Measurements from ENCODE around the gene OR1C1.
"Not testable (repeated sequence)": the region's sequence is repeated elsewhere in the genome, so short reads cannot be mapped to it uniquely, and the experiment has no call there.

Gene OR1C1

GRCh38 chr1:247740721-247741120, 19.6 kb downstream of the OR1C1 start:
- no peak for TF ChIP-seq CTCF (IDR thresholded peaks at IDR 0.05)
- Histone ChIP-seq H3K27me3 (ENCODE audit: control insufficient read depth, insufficient read depth, low read length) (no peaks in the 10 kb centered on the region), H3K4me2 (ENCODE audit: low read length) (no peak overlapping the region), H2AFZ (no peak overlapping the region), H3K9me3 (ENCODE audit: control insufficient read depth, low read length) (no peaks in the 10 kb centered on the region), H3K27ac (no peak overlapping the region), H3K36me3 (ENCODE audit: control insufficient read depth, insufficient read depth, low read length) (no peaks in the 10 kb centered on the region), H3K4me3 (ENCODE audit: low read depth, low read length) (no peak overlapping the region), H3K4me1 (no peaks in the 10 kb centered on the region), H3K79me2 (no peaks in the 10 kb centered on the region), H3K9ac (no peak overlapping the region)

- H3K36me3 ChIP-seq (ENCODE audit: control insufficient read depth, insufficient read depth, low read length): no peaks in the 10 kb centered on the region
- no peaks in the 10 kb centered on the region for H3K27me3 ChIP-seq (ENCODE audit: control insufficient read depth, insufficient read depth, low read length)
- H3K27ac ChIP-seq: no peak within 1 kb of the TSS
- H3K4me2 ChIP-seq (ENCODE audit: low read length): no peak within 1 kb of the TSS
- TF ChIP-seq CTCF (IDR thresholded peaks at IDR 0.05): no peak
- H3K79me2 ChIP-seq: no peaks in the 10 kb centered on the region
- no peaks in the 10 kb centered on the region for H3K9me3 ChIP-seq (ENCODE audit: control insufficient read depth, low read length)
- H3K4me1 ChIP-seq: no peaks in the 10 kb centered on the region
- no peak within 1 kb of the TSS for H2AFZ ChIP-seq
- H3K9ac ChIP-seq: no peak within 1 kb of the TSS
- H3K4me3 ChIP-seq (ENCODE audit: low read depth, low read length): no peak within 1 kb of the TSS
Observed at GRCh38 chr1:247738315-247738714, 22.0 kb downstream of the OR1C1 start, which contains the start of gene OR14K1. TSS of gene OR14K1 (plus strand) at chr1:247738615. CDS start at chr1:247738615, 0 bp downstream.

- TF ChIP-seq CTCF (IDR thresholded peaks at IDR 0.05): no peak
- Histone ChIP-seq H3K79me2 (no peaks in the 10 kb centered on the region), H3K27ac (no peak overlapping the region), H3K4me1 (no peaks in the 10 kb centered on the region), H2AFZ (no peak overlapping the region), H3K9me3 (ENCODE audit: control insufficient read depth, low read length) (no peaks in the 10 kb centered on the region), H3K36me3 (ENCODE audit: control insufficient read depth, insufficient read depth, low read length) (no peaks in the 10 kb centered on the region), H3K27me3 (ENCODE audit: control insufficient read depth, insufficient read depth, low read length) (no peaks in the 10 kb centered on the region), H3K4me3 (ENCODE audit: low read depth, low read length) (no peak overlapping the region), H3K4me2 (ENCODE audit: low read length) (no peak overlapping the region), H3K9ac (no peak overlapping the region)
Observed at GRCh38 chr1:247721222-247721621, 39.1 kb downstream of the OR1C1 start.

- H2AFZ ChIP-seq: no peak within 1 kb of the TSS
- no peaks in the 10 kb centered on the region for H3K79me2 ChIP-seq
- TF ChIP-seq CTCF (IDR thresholded peaks at IDR 0.05): no peak
- no peak within 1 kb of the TSS for H3K27ac ChIP-seq
- no peaks in the 10 kb centered on the region for H3K36me3 ChIP-seq (ENCODE audit: control insufficient read depth, insufficient read depth, low read length)
- H3K9ac ChIP-seq: no peak within 1 kb of the TSS
- no peaks in the 10 kb centered on the region for H3K4me1 ChIP-seq
- H3K9me3 ChIP-seq (ENCODE audit: control insufficient read depth, low read length): no peaks in the 10 kb centered on the region
- no peak within 1 kb of the TSS for H3K4me2 ChIP-seq (ENCODE audit: low read length)
- H3K4me3 ChIP-seq (ENCODE audit: low read depth, low read length): no peak within 1 kb of the TSS
- no peaks in the 10 kb centered on the region for H3K27me3 ChIP-seq (ENCODE audit: control insufficient read depth, insufficient read depth, low read length)
Observed at GRCh38 chr1:247716546-247716945, 43.8 kb downstream of the OR1C1 start, which contains the start of gene OR6F1. TSS of gene OR6F1 (minus strand) at chr1:247716646. CDS start at chr1:247712755, 3,891 bp downstream.

GRCh38 chr1:247713753-247714152, 46.6 kb downstream of the OR1C1 start:
- no peaks in the 10 kb centered on the region for H3K9me3 ChIP-seq (ENCODE audit: control insufficient read depth, low read length)
- no peak overlapping the region for H3K9ac ChIP-seq
- H3K79me2 ChIP-seq: no peaks in the 10 kb centered on the region
- no peaks in the 10 kb centered on the region for H3K27me3 ChIP-seq (ENCODE audit: control insufficient read depth, insufficient read depth, low read length)
- H2AFZ ChIP-seq: no peak overlapping the region
- TF ChIP-seq CTCF (IDR thresholded peaks at IDR 0.05): no peak
- H3K4me3 ChIP-seq (ENCODE audit: low read depth, low read length): no peak overlapping the region
- no peaks in the 10 kb centered on the region for H3K36me3 ChIP-seq (ENCODE audit: control insufficient read depth, insufficient read depth, low read length)
- no peak overlapping the region for H3K4me2 ChIP-seq (ENCODE audit: low read length)
- H3K4me1 ChIP-seq: no peaks in the 10 kb centered on the region
- H3K27ac ChIP-seq: no peak overlapping the region

- H3K36me3 ChIP-seq (ENCODE audit: control insufficient read depth, insufficient read depth, low read length); H3K4me1 ChIP-seq; H3K27ac ChIP-seq; H3K79me2 ChIP-seq; H3K27me3 ChIP-seq (ENCODE audit: control insufficient read depth, insufficient read depth, low read length); H3K9me3 ChIP-seq (ENCODE audit: control insufficient read depth, low read length); H3K9ac ChIP-seq; H2AFZ ChIP-seq; H3K4me3 ChIP-seq (ENCODE audit: low read depth, low read length); H3K4me2 ChIP-seq (ENCODE audit: low read length): not testable (repeated sequence)
Observed at GRCh38 chr1:247710681-247711080, 49.7 kb downstream of the OR1C1 start.

All from parathyroid adenoma (tissue), 2 donors.